Activated CD4-positive, alpha-beta T cell treated with anti-CD3 and anti-CD28 coated beads, Interleukin-2, amount 50 U/mL, for 1 hour (primary cell): Measurements from ENCODE around the gene MGST2.

Experiments used
- DNase-seq: peaks from one replicate; pipeline ENCODE4 v3.0.0-alpha.2; 2020

The MGST2 gene

GRCh38 chr4:139744232-139744631 lies 78.6 kb downstream of the MGST2 start:
- DNase-seq: no peak

GRCh38 chr4:139745111-139745639 lies 79.6 kb downstream of the MGST2 start:
- no peak for DNase-seq

- DNase-seq: no peak
Measured at GRCh38 chr4:139746431-139747171, 81.0 kb downstream of the MGST2 start.

GRCh38 chr4:139749338-139749737 lies 83.7 kb downstream of the MGST2 start:
- DNase-seq: no peak

- DNase-seq: no peak
Measured at GRCh38 chr4:139749835-139750498, 84.3 kb downstream of the MGST2 start.

GRCh38 chr4:139753686-139754085 lies 88.1 kb downstream of the MGST2 start:
- no peak for DNase-seq
